OCI-LY1 (cell line): ENCODE results near the gene PRKAG3.

ENCODE experiments used
- CTCF ChIP-seq: fragments of 200-600 bp; sonication (generic), shearing (Covaris generic); IDR thresholded peaks from 2 replicates; pipeline ENCODE4 v1.5.1; 2017; ENCODE audit warnings: mild to moderate bottlenecking, antibody characterized with exemption, low read length, moderate library complexity, mixed read lengths
- EZH2 ChIP-seq: fragments of 200-600 bp; sonication (generic), shearing (Covaris generic); IDR thresholded peaks from 2 replicates; pipeline ENCODE4 v1.8.0; 2017; ENCODE audit warnings: borderline replicate concordance, mixed run types, mild to moderate bottlenecking, antibody characterized with exemption, low read length, moderate library complexity, mixed read lengths

- TF ChIP-seq CTCF (no peak), EZH2 (no peak)
Observed at GRCh38 chr2:218878486-218878885, 46.9 kb upstream of the PRKAG3 start.
